Suprapubic skin (tissue), 4 donors: ENCODE data around the gene HDLBP. TPM values are rescaled to one million over a fixed set of nuclear protein-coding genes. Genes with fewer than 3 reads are reported as not detected.

Source experiments
- DNase-seq, 2 donors: peaks; one replicate each; pipeline ENCODE4 v3.0.0-alpha.2; 2019; ENCODE audit warnings: low spot score in 2 of 2
- H3K27ac ChIP-seq: fragments of 200-600 bp; sonication (generic); one replicate; pipeline ENCODE4 v1.5.1; 2019
- H3K27me3 ChIP-seq: fragments of 200-600 bp; sonication (generic); one replicate; pipeline ENCODE4 v1.5.1; 2019
- H3K36me3 ChIP-seq: fragments of 200-600 bp; sonication (generic); one replicate; pipeline ENCODE4 v1.5.1; 2019
- H3K4me1 ChIP-seq: fragments of 200-600 bp; sonication (generic); one replicate; pipeline ENCODE4 v1.5.1; 2019
- H3K4me3 ChIP-seq: fragments of 200-600 bp; sonication (generic); one replicate; pipeline ENCODE4 v1.5.1; 2019; ENCODE audit warnings: mild to moderate bottlenecking
- H3K9me3 ChIP-seq: fragments of 200-600 bp; sonication (generic); one replicate; pipeline ENCODE4 v1.5.1; 2019
- EP300 ChIP-seq: sonication (generic); formaldehyde crosslinking; IDR thresholded peaks from one replicate; pipeline ENCODE4 v1.6.1; 2017; ENCODE audit warnings: antibody characterized with exemption
- POLR2A ChIP-seq, 2 donors: fragments of 450-650 bp; IDR thresholded peaks; one replicate each; pipeline ENCODE4 v1.6.1; 2017; ENCODE audit warnings: antibody characterized with exemption in 2 of 2, mild to moderate bottlenecking in 2 of 2, moderate library complexity in 2 of 2
- POLR2AphosphoS5 ChIP-seq, 3 donors: sonication (generic); formaldehyde crosslinking; IDR thresholded peaks; one replicate each; pipeline ENCODE4 v1.6.1; 2017; ENCODE audit warnings: antibody characterized with exemption in 3 of 3
- WGBS: methylation state at CpG from one replicate; pipeline ENCODE4 v1.1.5; 2018; 5-methylcytosine and 5-hydroxymethylcytosine counted together
- total RNA-seq, 4 donors: library from RNA; depleted of rRNA; stranded (reverse); fragments of >200 nt; gene quantifications; one replicate each; pipeline ENCODE4 v1.1.0, GENCODE V29; 2016
- TF ChIP-seq, protein P1 (sequence below), 2 donors: fragments of 200-600 bp in 1 of 2; fragments of 450-650 bp in 1 of 2; sonication (generic) in 1 of 2; IDR thresholded peaks; one replicate each; pipeline ENCODE4 v1.5.1; 2016 to 2019; ENCODE audit warnings: antibody characterized with exemption in 2 of 2, mild to moderate bottlenecking in 1 of 2, moderate library complexity in 1 of 2

The HDLBP gene
- total RNA-seq, 4 donors from 2014 or later = 263 to 400 (median 287) TPM

- TF ChIP-seq EP300 = no peak
- TF ChIP-seq POLR2A (IDR thresholded peaks at IDR 0.05) = no peak
- TF ChIP-seq, protein P1, sequence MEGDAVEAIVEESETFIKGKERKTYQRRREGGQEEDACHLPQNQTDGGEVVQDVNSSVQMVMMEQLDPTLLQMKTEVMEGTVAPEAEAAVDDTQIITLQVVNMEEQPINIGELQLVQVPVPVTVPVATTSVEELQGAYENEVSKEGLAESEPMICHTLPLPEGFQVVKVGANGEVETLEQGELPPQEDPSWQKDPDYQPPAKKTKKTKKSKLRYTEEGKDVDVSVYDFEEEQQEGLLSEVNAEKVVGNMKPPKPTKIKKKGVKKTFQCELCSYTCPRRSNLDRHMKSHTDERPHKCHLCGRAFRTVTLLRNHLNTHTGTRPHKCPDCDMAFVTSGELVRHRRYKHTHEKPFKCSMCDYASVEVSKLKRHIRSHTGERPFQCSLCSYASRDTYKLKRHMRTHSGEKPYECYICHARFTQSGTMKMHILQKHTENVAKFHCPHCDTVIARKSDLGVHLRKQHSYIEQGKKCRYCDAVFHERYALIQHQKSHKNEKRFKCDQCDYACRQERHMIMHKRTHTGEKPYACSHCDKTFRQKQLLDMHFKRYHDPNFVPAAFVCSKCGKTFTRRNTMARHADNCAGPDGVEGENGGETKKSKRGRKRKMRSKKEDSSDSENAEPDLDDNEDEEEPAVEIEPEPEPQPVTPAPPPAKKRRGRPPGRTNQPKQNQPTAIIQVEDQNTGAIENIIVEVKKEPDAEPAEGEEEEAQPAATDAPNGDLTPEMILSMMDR (IDR thresholded peaks at IDR 0.05) = no peak
- Histone ChIP-seq H3K9me3 (no peaks in the 10 kb centered on the region), H3K4me1 (peaks cover 37% of the 10 kb centered on the region), H3K36me3 (peaks cover 12% of the 10 kb centered on the region), H3K27ac (no peak overlapping the region), H3K4me3 (peak overlapping the region; percentile 59), H3K27me3 (no peaks in the 10 kb centered on the region)
- DNase-seq = no peak
- WGBS = 33% methylated on average over 3 of the region's 3 CpGs
These were observed 42.1 kb upstream of the HDLBP start for GRCh38 chr2:241357531-241357930.

DNA sequence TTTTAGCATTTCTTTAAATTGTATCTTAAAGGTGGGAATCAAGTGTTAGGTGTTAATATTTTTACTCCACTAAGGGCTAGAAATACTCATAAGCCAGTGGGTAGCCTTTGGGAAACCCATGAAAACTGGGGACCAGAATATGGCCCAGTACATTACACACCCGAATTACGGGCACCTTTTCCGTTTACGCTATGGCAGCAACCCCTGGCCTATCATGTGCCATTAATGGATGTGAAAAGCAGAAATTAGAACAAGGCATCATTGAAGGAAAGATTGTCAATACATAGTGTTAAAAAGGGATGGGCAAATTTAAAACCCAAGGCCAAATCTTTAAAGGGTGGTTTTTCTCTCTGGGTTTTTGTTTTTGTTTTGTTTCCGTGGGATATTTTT is 41.4 kb upstream of the HDLBP start:
- Histone ChIP-seq H3K4me3 (peak overlapping the region; percentile 59), H3K27me3 (no peaks in the 10 kb centered on the region), H3K27ac (peak overlapping the region; percentile 83), H3K4me1 (peaks cover 37% of the 10 kb centered on the region), H3K9me3 (no peaks in the 10 kb centered on the region), H3K36me3 (peaks cover 19% of the 10 kb centered on the region)
- TF ChIP-seq EP300 = no peak
- no peak for TF ChIP-seq POLR2A (IDR thresholded peaks at IDR 0.05)
- TF ChIP-seq, protein P1 (IDR thresholded peaks at IDR 0.05) = no peak
- no peak for TF ChIP-seq POLR2AphosphoS5 (IDR thresholded peaks at IDR 0.05)
- WGBS = 14% methylated on average over 5 of the region's 5 CpGs
- no peak for DNase-seq

DNA sequence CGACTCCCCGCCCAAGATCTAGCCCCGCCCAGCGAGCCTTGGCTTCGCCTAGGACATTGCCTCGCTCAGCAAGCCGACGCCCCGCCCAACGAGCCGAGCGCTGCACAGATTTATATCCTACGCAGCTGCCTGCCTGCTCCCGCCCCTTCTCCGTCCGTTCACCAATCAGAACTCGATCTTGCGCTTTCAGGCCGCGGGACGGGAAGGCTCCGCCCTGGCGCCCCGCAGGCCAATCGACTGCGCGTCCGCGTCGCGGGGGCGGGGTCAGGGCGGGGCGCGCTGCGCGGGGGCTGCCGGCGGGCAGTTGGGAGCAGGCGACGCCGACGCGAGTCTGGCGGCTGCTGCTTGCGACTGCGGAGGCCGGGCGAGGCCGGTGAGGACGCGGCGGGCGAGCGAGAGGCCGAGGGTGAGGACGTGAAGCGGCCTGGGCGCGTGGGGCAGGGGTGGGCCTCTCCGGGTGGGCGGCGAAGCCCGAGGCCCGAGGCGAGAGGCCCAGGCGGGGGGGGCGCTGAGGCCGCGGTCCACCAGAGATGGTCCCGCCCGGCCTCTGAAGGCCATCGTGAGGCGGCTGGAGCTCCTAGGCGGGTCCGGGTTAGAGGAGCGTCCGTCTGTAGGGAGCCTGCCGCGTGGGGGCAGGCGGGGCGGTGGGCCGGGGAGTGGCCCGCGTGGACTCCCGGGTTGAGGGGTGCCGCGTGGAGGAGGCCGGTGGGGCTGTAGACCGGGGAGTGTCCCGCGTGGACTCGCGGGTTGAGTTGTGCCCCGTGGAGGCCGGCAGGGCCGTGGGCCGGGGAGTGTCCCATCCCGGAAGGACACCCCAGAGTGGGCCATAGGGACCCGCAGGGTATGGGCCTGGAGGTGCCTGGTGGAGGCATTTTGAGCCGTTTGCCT is 40.8 kb upstream of the HDLBP start, which contains the start of gene FARP2:
TSS of gene FARP2 (plus strand) at position 303 of the 888 bp plus-strand sequence. CDS start 16,823 bp downstream, outside the sequence.
- TF ChIP-seq, protein P1 (IDR thresholded peaks at IDR 0.05) = no peak
- TF ChIP-seq POLR2AphosphoS5 (IDR thresholded peaks at IDR 0.05) (peak in 1 of 3 donors; percentile 33), POLR2A (IDR thresholded peaks at IDR 0.05) (peak; percentile 60 to 70)
- Histone ChIP-seq H3K4me1 (peaks cover 37% of the 10 kb centered on the region), H3K36me3 (peaks cover 24% of the 10 kb centered on the region), H3K9me3 (no peaks in the 10 kb centered on the region), H3K4me3 (peak within 1 kb of the TSS; percentile 59), H3K27ac (peak within 1 kb of the TSS; percentile 83), H3K27me3 (no peaks in the 10 kb centered on the region)
- peak; percentile 100 for DNase-seq
- WGBS = 1% methylated on average over 56 of the region's 101 CpGs

DNA sequence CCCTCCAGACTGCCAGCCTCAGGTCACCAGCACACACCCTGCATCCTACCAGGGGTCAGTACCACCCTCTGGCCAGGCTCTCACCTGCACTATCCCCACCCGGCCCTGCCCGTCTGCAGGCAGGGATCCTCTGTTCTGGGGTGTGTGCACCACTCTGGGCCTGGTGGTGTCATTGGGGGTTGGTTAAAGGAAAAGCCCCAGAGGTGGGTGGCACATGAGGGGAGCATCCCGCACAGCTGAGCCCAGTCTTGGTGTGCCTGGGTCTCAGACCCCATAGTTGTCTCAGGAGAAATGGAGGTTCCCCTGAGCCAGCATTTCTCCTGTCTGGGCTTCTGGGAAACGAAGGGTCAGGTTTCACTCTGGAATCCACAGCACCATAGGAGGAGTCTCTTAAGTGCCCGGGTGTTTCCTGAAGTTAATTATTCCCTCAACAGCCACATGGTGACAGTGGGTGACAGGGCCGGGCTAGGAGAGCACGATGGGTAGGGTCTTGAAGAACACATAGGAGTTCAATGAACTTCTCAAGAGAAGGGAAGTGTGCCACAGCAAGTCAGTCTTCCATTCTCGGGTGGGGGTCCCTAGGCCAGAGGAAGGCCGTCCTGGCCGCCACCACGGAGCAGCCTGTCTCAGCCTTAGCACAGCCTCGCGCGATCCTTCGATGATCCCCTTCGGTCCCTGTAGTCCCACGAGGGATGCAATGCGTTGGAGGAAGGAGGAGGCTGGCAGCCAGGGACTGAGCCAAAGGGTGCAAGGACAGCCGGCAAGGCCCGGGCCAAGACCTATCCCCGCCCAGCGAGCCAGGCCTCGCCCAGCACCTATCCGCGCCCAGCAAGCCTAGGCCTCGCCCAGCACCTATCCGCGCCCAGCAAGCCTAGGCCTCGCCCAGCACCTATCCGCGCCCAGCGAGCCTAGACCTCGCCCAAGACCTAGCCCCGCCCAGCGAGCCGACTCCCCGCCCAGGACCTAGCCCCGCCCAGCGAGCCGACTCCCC is 39.5 kb upstream of the HDLBP start:
- peaks cover 37% of the 10 kb centered on the region for H3K36me3 ChIP-seq
- WGBS = 32% methylated on average over 6 of the region's 40 CpGs
- TF ChIP-seq EP300 = no peak
- peak in 1 of 3 donors; percentile 33 for TF ChIP-seq POLR2AphosphoS5 (IDR thresholded peaks at IDR 0.05)
- no peak for TF ChIP-seq POLR2A (IDR thresholded peaks at IDR 0.05)
- peak overlapping the region; percentile 27 for H3K4me3 ChIP-seq
- H3K27me3 ChIP-seq = no peaks in the 10 kb centered on the region
- peak; percentile 91 to 94 for DNase-seq
- H3K4me1 ChIP-seq = peaks cover 37% of the 10 kb centered on the region
- H3K9me3 ChIP-seq = no peaks in the 10 kb centered on the region
- H3K27ac ChIP-seq = peak overlapping the region; percentile 80

DNA sequence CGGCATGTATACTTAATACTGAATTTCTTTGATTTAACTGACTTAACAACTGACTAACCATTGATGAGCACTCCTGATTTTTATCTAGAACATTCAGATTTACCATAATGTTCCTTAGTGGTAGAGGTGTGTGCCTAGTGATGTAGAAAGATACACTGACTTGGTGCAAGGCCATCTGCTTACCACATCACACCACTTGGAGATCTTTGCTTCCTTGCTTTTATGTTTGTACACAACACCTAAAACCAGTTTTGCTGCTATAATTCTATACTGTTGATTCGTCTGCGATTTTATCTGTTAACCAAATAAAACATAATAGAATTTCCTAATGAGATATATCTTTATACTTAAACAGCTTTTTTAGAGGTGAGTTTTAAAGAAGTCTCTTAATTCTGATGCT is 36.8 kb upstream of the HDLBP start:
- TF ChIP-seq EP300 (no peak), POLR2A (IDR thresholded peaks at IDR 0.05) (no peak), POLR2AphosphoS5 (IDR thresholded peaks at IDR 0.05) (no peak)
- TF ChIP-seq, protein P1 (IDR thresholded peaks at IDR 0.05) = no peak
- Histone ChIP-seq H3K4me1 (peaks cover 16% of the 10 kb centered on the region), H3K27me3 (no peaks in the 10 kb centered on the region), H3K36me3 (peaks cover 64% of the 10 kb centered on the region), H3K27ac (peak overlapping the region; percentile 4), H3K9me3 (no peaks in the 10 kb centered on the region), H3K4me3 (no peak overlapping the region)
- no peak for DNase-seq
- 72% methylated on average over 3 of the region's 3 CpGs for WGBS
